GM12878 (cell line): ENCODE measurements around the gene VARS1. TPM values are rescaled to one million over a fixed set of nuclear protein-coding genes. Genes with fewer than 3 reads are reported as not detected.

ENCODE experiments used
- ATAC-seq: fragments of 200-7000 bp; cut with Tn5 transposase; 3 replicates; pipeline ENCODE4 v1.9.1; 2020; ENCODE audit warnings: mild to moderate bottlenecking, moderate library complexity
- BruUV-seq: library from RNA; stranded (reverse); fragments of 400-500 nt; replicated peaks from 2 replicates; lab custom pipeline; 2021; lab: Mats Ljungman, UMichigan
- CTCF ChIA-PET: fragments of 300-600 bp; sonication (Branson Sonifier 250); formaldehyde crosslinking; extraction: SDS; loops from one replicate; lab custom pipeline; 2021; ENCODE audit warnings: inconsistent platforms; lab: Yijun Ruan, JAX
- POLR2A ChIA-PET: fragments of 350-600 bp; formaldehyde crosslinking; extraction: SDS; loops from one replicate; lab custom pipeline; 2021; ENCODE audit warnings: inconsistent platforms; lab: Charles Lee
- RAD21 ChIA-PET: fragments of 300-600 bp; sonication (Branson Sonifier 250); formaldehyde crosslinking; loops from one replicate; lab custom pipeline; 2023; ENCODE audit warnings: antibody characterized with exemption; ENCODE audit not compliant: unreplicated experiment; lab: Charles Lee
- SMC1A ChIA-PET: fragments of 300-600 bp; sonication (Branson Sonifier 250); formaldehyde crosslinking; loops from one replicate; lab custom pipeline; 2023; ENCODE audit not compliant: unreplicated experiment, uncharacterized antibody; lab: Charles Lee
- DNase-seq: peaks from one replicate; pipeline ENCODE4 v3.0.0-alpha.2; 2011; ENCODE audit warnings: low read depth, low spot score
- FAIRE-seq: peaks from 3 replicates; lab custom pipeline; 2011; peaks lifted over from hg19 to GRCh38; lab: Jason Lieb, UNC
- H2AFZ ChIP-seq: 2 replicates; pipeline ENCODE4 v1.6.0; 2011; ENCODE audit warnings: low read depth, low read length, control low read depth; ENCODE audit not compliant: control insufficient read depth
- H3K27ac ChIP-seq: 2 replicates; pipeline ENCODE4 v1.5.1; 2011; ENCODE audit warnings: control low read depth; ENCODE audit not compliant: control insufficient read depth, insufficient read depth
- H3K27me3 ChIP-seq, 2 experiments: replicated peaks in 1 of 2; 2 replicates each; pipeline versions ENCODE4 v1.6.0 to v1.6.1; 2011; ENCODE audit warnings: low read length in 1 of 2; ENCODE audit not compliant: control insufficient read depth in 2 of 2, insufficient read depth in 2 of 2
- H3K36me3 ChIP-seq, 2 experiments: 2 replicates each; pipeline ENCODE4 v1.5.1; 2011; ENCODE audit warnings: low read length in 1 of 2; ENCODE audit not compliant: control insufficient read depth in 2 of 2, insufficient read depth in 2 of 2
- H3K4me1 ChIP-seq: 2 replicates; pipeline ENCODE4 v1.6.1; 2011; ENCODE audit warnings: mild to moderate bottlenecking, low read length, moderate library complexity, mixed read lengths; ENCODE audit not compliant: control insufficient read depth, insufficient read depth
- H3K4me2 ChIP-seq: 2 replicates; pipeline ENCODE4 v1.6.0; 2011; ENCODE audit warnings: control low read depth; ENCODE audit not compliant: control insufficient read depth, insufficient read depth
- H3K4me3 ChIP-seq: fragments of 200-600 bp; sonication (generic); 2 replicates; pipeline ENCODE4 v1.5.1; 2016
- H3K79me2 ChIP-seq: 2 replicates; pipeline ENCODE4 v1.6.0; 2011; ENCODE audit warnings: low read length; ENCODE audit not compliant: control insufficient read depth, insufficient read depth
- H3K9ac ChIP-seq: 2 replicates; pipeline ENCODE4 v1.8.0; 2011; ENCODE audit warnings: low read length, control low read depth, mixed read lengths; ENCODE audit not compliant: control insufficient read depth, insufficient read depth
- H3K9me3 ChIP-seq: replicated peaks from 3 replicates; pipeline ENCODE4 v1.5.1; 2011; ENCODE audit warnings: mild to moderate bottlenecking, low read length; ENCODE audit not compliant: control insufficient read depth, insufficient read depth
- H4K20me1 ChIP-seq: 2 replicates; pipeline ENCODE4 v1.6.0; 2011; ENCODE audit not compliant: control insufficient read depth, insufficient read depth
- BHLHE40 ChIP-seq, 2 experiments: fragments of 450-650 bp in 1 of 2; IDR thresholded peaks; 2 replicates each; pipeline ENCODE4 v1.6.1; 2011 to 2017; ENCODE audit warnings: low read depth in 2 of 2, borderline replicate concordance in 1 of 2, improper control_type of control experiment in 1 of 2, low read length in 1 of 2, mild to moderate bottlenecking in 1 of 2
- HDAC2 ChIP-seq: fragments of 200-600 bp; sonication (generic); IDR thresholded peaks from 2 replicates; pipeline ENCODE4 v1.6.1; 2017
- HDAC6 ChIP-seq: fragments of 200-600 bp; sonication (generic); IDR thresholded peaks from one replicate; pipeline ENCODE4 v1.8.0; 2017; ENCODE audit warnings: antibody characterized with exemption; ENCODE audit not compliant: unreplicated experiment
- IKZF1 ChIP-seq: fragments of 450-650 bp; conservative IDR thresholded peaks from 2 replicates; pipeline ENCODE4 v1.6.1; 2017; ENCODE audit warnings: antibody characterized with exemption, mild to moderate bottlenecking
- IRF3 ChIP-seq: fragments of 450-650 bp; IDR thresholded peaks from 2 replicates; pipeline ENCODE4 v1.6.1; 2014; ENCODE audit warnings: mild to moderate bottlenecking
- NKRF ChIP-seq: fragments of 450-650 bp; conservative IDR thresholded peaks from 2 replicates; pipeline ENCODE4 v1.6.1; 2017; ENCODE audit warnings: mild to moderate bottlenecking, moderate library complexity
- RAD51 ChIP-seq: fragments of 450-650 bp; IDR thresholded peaks from 2 replicates; pipeline ENCODE4 v1.6.1; 2016; ENCODE audit warnings: moderate library complexity, mild to moderate bottlenecking, inconsistent platforms
- SIN3A ChIP-seq: IDR thresholded peaks from 2 replicates; pipeline ENCODE4 v1.6.1; 2012; ENCODE audit warnings: low read depth, low read length, improper control_type of control experiment
- SMAD5 ChIP-seq: IDR thresholded peaks from 2 replicates; pipeline ENCODE4 v1.6.1; 2016; ENCODE audit warnings: antibody characterized with exemption, low read depth
- ZBTB4 ChIP-seq: fragments of 450-650 bp; formaldehyde crosslinking; IDR thresholded peaks from 2 replicates; pipeline ENCODE4 v1.4.0; 2022; ENCODE audit warnings: mild to moderate bottlenecking, moderate library complexity
- whole genome bisulfite sequencing: methylation state at CpG from one replicate; pipeline ENCODE4 v1.1.6; 2016; ENCODE audit warnings: low lambda C conversion rate; ENCODE audit not compliant: insufficient replicate concordance, insufficient coverage; ENCODE audit errors: missing lambda C conversion rate; 5-methylcytosine and 5-hydroxymethylcytosine counted together
- in situ Hi-C: fragments of 300-500 bp; cut with MboI; formaldehyde crosslinking; loops from 9 replicates; pipeline ENCODE4 v1.14.3; 2018; ENCODE audit warnings: mixed read lengths
- intact Hi-C: fragments of 100-400 bp; cut with micrococcal nuclease; formaldehyde crosslinking; loops from one replicate; pipeline ENCODE4 v1.14.2; 2022; ENCODE audit not compliant: unreplicated experiment
- polyA plus RNA-seq, 11 experiments: library from polyadenylated mRNA; depleted of rRNA in 4 of 11; unstranded in 6 of 11; stranded (reverse) in 5 of 11; fragments of >200 nt; fragmentation: Nextera tagmentation in 4 of 11; fragmentation: Illumina TruSeq in 1 of 11; extraction: Ambion mirVana in 4 of 11; extraction: Trizol in 1 of 11; gene quantifications; 1 replicate in 1 of 11; 2 replicates in 10 of 11; pipeline versions ENCODE4 v1.2.1 to v1.2.3, GENCODE V29; 2011 to 2016; ENCODE audit warnings: inconsistent platforms in 2 of 11, missing spikeins in 2 of 11, low read depth in 1 of 11
- total RNA-seq, 4 experiments: library from RNA; depleted of rRNA in 3 of 4; stranded (reverse); fragments of >200 nt in 3 of 4; fragmentation: Illumina TruSeq in 1 of 4; extraction: Trizol in 1 of 4; gene quantifications; 2 replicates each; pipeline versions ENCODE4 v1.2.1 to v1.2.3, GENCODE V29; 2013 to 2021

The VARS1 gene
- total and polyA plus RNA-seq, 10 of the 15 experiments (the other 5 are each of a cell fraction or from before 2014, with no cell fraction given): 1.2 to 243 (median 80.7) TPM

- H3K4me2 ChIP-seq: no peak overlapping the region
- 19% methylated on average over 5 of the region's 5 CpGs for WGBS
Observed at GRCh38 chr6:31797588-31797987, 2.0 kb upstream of the VARS1 start.

GRCh38 chr6:31796993-31797385, 1.4 kb upstream of the VARS1 start:
- peaks cover 21% of the 10 kb centered on the region for H3K79me2 ChIP-seq
- no peak overlapping the region for H3K9ac ChIP-seq
- SMC1A ChIA-PET: interaction anchor here (1.0 to 2.2 kb wide), 4 partner anchors 10 to 27 kb away, joined by 4 to 10 read pairs (median 4); partner anchors contain the start of gene LSM2
- CTCF ChIA-PET: interaction anchor here (0.6 to 3.7 kb wide), 11 partner anchors 8 to 114 kb away, joined by 3 to 26 read pairs (median 5); partner anchors contain the start of genes DDAH2, HSPA1B, LSM2 and NEU1
- peaks cover 3 to 5% of the 10 kb centered on the region in 2 experiments; a peak in 3 of 4 replicates for H3K36me3 ChIP-seq
- no peak overlapping the region for H3K4me2 ChIP-seq
- no peaks in the 10 kb centered on the region for H3K9me3 ChIP-seq
- H3K4me1 ChIP-seq: peaks cover 4% of the 10 kb centered on the region; the same call in 1 of the 2 replicates
- no peaks in the 10 kb centered on the region for H3K27me3 ChIP-seq
- WGBS: 100% methylated on average over 2 of the region's 2 CpGs
- RAD21 ChIA-PET: interaction anchor here (1.0 to 2.6 kb wide), 6 partner anchors 10 to 198 kb away, joined by 3 to 19 read pairs (median 7); partner anchors contain the start of genes HSPA1A, HSPA1L and LSM2
- in situ Hi-C loops: no loop called here
- no peak for DNase-seq
- no TSS peak for BruUV-seq
- POLR2A ChIA-PET: interaction anchor here (1.7 to 2.7 kb wide), 4 partner anchors 9 to 59 kb away, joined by 6 to 32 read pairs (median 12); partner anchors contain the start of genes LSM2 and MSH5
- no peak for FAIRE-seq
- intact Hi-C loops: loop anchor here (2.0 to 5.0 kb wide), 2 partner anchors 16 to 35 kb away; no protein-coding TSS in a partner anchor
- no peak for ATAC-seq
- H3K27ac ChIP-seq: no peak overlapping the region
- H4K20me1 ChIP-seq: no peaks in the 10 kb centered on the region
- H3K4me3 ChIP-seq: no peak overlapping the region
- no peak overlapping the region for H2AFZ ChIP-seq
- no peak for TF ChIP-seq HDAC6
- TF ChIP-seq BHLHE40 (IDR thresholded peaks at IDR 0.05; ENCODE audit: borderline replicate concordance in 1 of 2, low read depth in 2 of 2, low read length in 1 of 2): no peak
- TF ChIP-seq ZBTB4: no peak
- TF ChIP-seq NKRF: no peak
- TF ChIP-seq IRF3: no peak
- TF ChIP-seq RAD51: no peak

More at GRCh38 chr6:31797588-31797987, 2.0 kb upstream of the VARS1 start:
- DNase-seq (no peak), ATAC-seq (no peak), FAIRE-seq (no peak)
- peaks cover 4% of the 10 kb centered on the region; the same call in 1 of the 2 replicates for H3K4me1 ChIP-seq
- no peak overlapping the region for H2AFZ ChIP-seq
- no peak for TF ChIP-seq SMAD5
- TF ChIP-seq BHLHE40 (IDR thresholded peaks at IDR 0.05; ENCODE audit: borderline replicate concordance in 1 of 2, low read depth in 2 of 2, low read length in 1 of 2): no peak
- no peak for TF ChIP-seq IKZF1
- no peak for TF ChIP-seq HDAC2
- TF ChIP-seq SIN3A: no peak
- peaks cover 21% of the 10 kb centered on the region for H3K79me2 ChIP-seq
- in situ Hi-C loops (no loop called here), intact Hi-C loops (loop anchor here (2.0 to 5.0 kb wide), 2 partner anchors 15 to 35 kb away; no protein-coding TSS in a partner anchor)
- H3K27me3 ChIP-seq: no peaks in the 10 kb centered on the region
- CTCF ChIA-PET: interaction anchor here (0.6 to 3.7 kb wide), 5 partner anchors 8 to 335 kb away, joined by 3 to 26 read pairs (median 10); partner anchors contain the start of genes HSPA1B and LSM2
- no peaks in the 10 kb centered on the region for H4K20me1 ChIP-seq
- RAD21 ChIA-PET: interaction anchor here (1.6 to 1.8 kb wide), 2 partner anchors 9 to 25 kb away, joined by 6 read pairs; partner anchors contain the start of gene LSM2
- POLR2A ChIA-PET: interaction anchor here (2.1 kb wide), 1 partner anchor 22 kb away, joined by 6 read pairs; no protein-coding TSS in a partner anchor
- SMC1A ChIA-PET: interaction anchor here (0.8 to 1.0 kb wide), 2 partner anchors 9 to 15 kb away, joined by 3 to 4 read pairs; partner anchors contain the start of gene LSM2
- no peak overlapping the region for H3K27ac ChIP-seq
- BruUV-seq: no TSS peak
- no peak overlapping the region for H3K9ac ChIP-seq
- H3K4me3 ChIP-seq: no peak overlapping the region
- H3K36me3 ChIP-seq: peaks cover 3% of the 10 kb centered on the region in 2 experiments; a peak in 2 of 4 replicates
- H3K9me3 ChIP-seq: no peaks in the 10 kb centered on the region
